ENCODE measurements around the gene CLPX. TPM values are rescaled to one million over a fixed set of nuclear protein-coding genes. Genes with fewer than 3 reads are reported as not detected.

The CLPX gene
- total and polyA plus RNA-seq, 9 of the 15 experiments (the other 6 are each of a cell fraction or from before 2014, with no cell fraction given), result 11.2 to 83.3 (median 51.3) TPM

GRCh38 chr15:65133548-65134200, 51.5 kb downstream of the CLPX start, which contains the start of gene PDCD7 (continued):
- TF ChIP-seq NONO (IDR thresholded peaks at IDR 0.05; ENCODE audit: low read depth in 2 of 2, low read length in 1 of 2) (peak in 1 of 2 experiments; percentile 21; a peak in 1 of 4 replicates), ETV6 (IDR thresholded peaks at IDR 0.05; ENCODE audit: borderline replicate concordance in 1 of 2, low read depth in 2 of 2, low read length in 1 of 2) (no peak), ETV6 (CRISPR knock-in tag; IDR thresholded peaks at IDR 0.05; ENCODE audit: borderline replicate concordance) (no peak), TOE1 (IDR thresholded peaks at IDR 0.05; ENCODE audit: borderline replicate concordance) (peak; percentile 35; the same call in 1 of the 2 replicates), TOE1 (CRISPR knock-in tag; IDR thresholded peaks at IDR 0.05; ENCODE audit: borderline replicate concordance, low read depth) (no peak), TAF1 (IDR thresholded peaks at IDR 0.05; ENCODE audit: control insufficient read depth, extremely low read depth, insufficient read depth, low read length, severe bottlenecking) (peak; percentile 94), HNRNPLL (IDR thresholded peaks at IDR 0.05; ENCODE audit: low read depth, low read length, poor library complexity, severe bottlenecking) (peak; percentile 24), EWSR1 (IDR thresholded peaks at IDR 0.05; ENCODE audit: borderline replicate concordance, low read depth, partially characterized antibody) (no peak), ETV1 (tag; conservative IDR thresholded peaks at IDR 0.05; ENCODE audit: low read depth) (peak; percentile 92), KAT8 (IDR thresholded peaks at IDR 0.05; ENCODE audit: low read depth) (0 out of 2 replicates have a peak, but pooled peaks have one; percentile 26), RBFOX2 (IDR thresholded peaks at IDR 0.05; ENCODE audit: low read depth, low read length) (peak; percentile 87), MAFG (tag; conservative IDR thresholded peaks at IDR 0.05) (no peak), KLF13 (tag; IDR thresholded peaks at IDR 0.05; ENCODE audit: borderline replicate concordance, low read depth) (peak; percentile 83), POLR2AphosphoS5 (IDR thresholded peaks at IDR 0.05; ENCODE audit: control insufficient read depth, insufficient read depth, low read depth, low read length) (peak; percentile 88), SIN3B (IDR thresholded peaks at IDR 0.05; ENCODE audit: low read depth) (peak; percentile 87), HLTF (IDR thresholded peaks at IDR 0.05) (no peak), ZBTB17 (CRISPR knock-in tag; IDR thresholded peaks at IDR 0.05) (0 out of 2 replicates have a peak, but pooled peaks have one; percentile 14), MBD2 (IDR thresholded peaks at IDR 0.05; ENCODE audit: borderline replicate concordance, low read depth) (0 out of 2 replicates have a peak, but pooled peaks have one; percentile 65), SIN3A (IDR thresholded peaks at IDR 0.05; ENCODE audit: borderline replicate concordance in 2 of 2, control insufficient read depth in 1 of 2, low read depth in 2 of 2, low read length in 2 of 2) (peak in 1 of 2 experiments; percentile 82; a peak in 2 of 4 replicates), YY1 (IDR thresholded peaks at IDR 0.05; ENCODE audit: borderline replicate concordance in 1 of 3, control insufficient read depth in 1 of 3, extremely low read depth in 1 of 3, insufficient read depth in 3 of 3, insufficient read length in 1 of 3, insufficient replicate concordance in 2 of 3, low read depth in 1 of 3, low read length in 2 of 3) (peak in 2 of 3 experiments; percentile 57 to 79), TEAD4 (IDR thresholded peaks at IDR 0.05; ENCODE audit: low read length) (peak; percentile 35; the same call in 1 of the 2 replicates), TEAD4 (CRISPR knock-in tag; IDR thresholded peaks at IDR 0.05; ENCODE audit: borderline replicate concordance) (no peak), BRCA1 (IDR thresholded peaks at IDR 0.05) (no peak), BRCA1 (CRISPR knock-in tag; IDR thresholded peaks at IDR 0.05) (no peak), EP400 (IDR thresholded peaks at IDR 0.05) (peak; percentile 63), ZNF57 (CRISPR knock-in tag; IDR thresholded peaks at IDR 0.05) (no peak), MAZ (CRISPR knock-in tag; conservative IDR thresholded peaks at IDR 0.05 in 1 of 2, IDR thresholded peaks at IDR 0.05 in 1 of 2) (peak in 1 of 2 experiments; percentile 37; a peak in 1 of 4 replicates), STAT5A (IDR thresholded peaks at IDR 0.05; ENCODE audit: borderline replicate concordance, low read length) (no peak)

All from K562 (cell line).